ENCODE results near the gene LMF1. TPM values are rescaled to one million over a fixed set of nuclear protein-coding genes. Genes with fewer than 3 reads are reported as not detected.

LMF1 gene
- total and polyA plus RNA-seq, 2 of the 13 experiments (the other 11 are each of a cell fraction or from before 2014, with no cell fraction given) = 6.8 to 8.5 TPM

DNA sequence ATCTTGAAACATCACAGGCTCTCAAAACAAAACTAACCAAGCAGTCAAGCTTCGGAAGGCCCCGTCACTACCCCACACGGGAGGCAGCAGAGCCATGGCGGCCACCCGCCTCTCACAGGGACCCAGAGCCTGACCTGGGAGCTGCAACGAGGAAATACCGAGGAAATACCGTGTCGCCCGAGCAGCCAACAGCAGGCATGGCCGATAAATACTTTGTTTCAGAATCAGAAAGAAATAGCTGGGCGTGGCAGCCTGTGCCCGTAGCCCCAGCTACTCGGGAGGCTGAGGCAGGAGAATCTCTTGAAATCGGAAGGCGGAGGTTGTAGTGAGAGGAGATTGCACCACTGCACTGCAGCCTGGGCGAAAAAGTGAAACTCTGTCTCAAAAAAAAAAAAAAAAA is 6.9 kb downstream of the LMF1 start:
- DNase-seq (ENCODE audit: low spot score) (no peak), FAIRE-seq (no peak), ATAC-seq (no peak)
- H3K36me3 ChIP-seq (replicated peaks in 1 of 2; ENCODE audit: control insufficient read depth in 1 of 2, insufficient read depth in 2 of 2, low read length in 2 of 2) = 0 out of 5 replicates have a peak, but pooled peaks cover 0 to 1% of the 10 kb centered on the region in 2 experiments
- in situ Hi-C loops (cut with HindIII; ENCODE audit: extremely low pct_ligation_motif_present, low pct_unique_long_range_greater_than_20kb) (no loop called here), intact Hi-C loops (cut with micrococcal nuclease; ENCODE audit: unreplicated experiment) (no loop called here)
- H3K27ac ChIP-seq (ENCODE audit: extremely low read length, insufficient read depth, low read length) = no peak overlapping the region
- no peaks in the 10 kb centered on the region for H4K20me1 ChIP-seq (ENCODE audit: insufficient read depth, low read length)
- no peaks in the 10 kb centered on the region for H3K27me3 ChIP-seq (ENCODE audit: control insufficient read depth in 1 of 2, insufficient read depth in 2 of 2, low read length in 2 of 2)
- CTCF ChIA-PET (ENCODE audit: low intra/inter-chr PET ratio, low total read pairs) = no interaction called here
- no peak overlapping the region for H2AFZ ChIP-seq (ENCODE audit: low read length)
- H3K9me3 ChIP-seq (ENCODE audit: low read length) = no peaks in the 10 kb centered on the region
- peaks cover 6% of the 10 kb centered on the region; the same call in 1 of the 2 replicates for H3K4me1 ChIP-seq (ENCODE audit: insufficient read depth, low read length)
- BruUV-seq (replicated peaks) = no TSS peak
- no peak overlapping the region for H3K9ac ChIP-seq (ENCODE audit: insufficient read depth, low read depth, low read length)
- TF ChIP-seq MYNN (CRISPR knock-in tag; IDR thresholded peaks at IDR 0.05; ENCODE audit: low read depth) (no peak), SRSF4 (IDR thresholded peaks at IDR 0.05; ENCODE audit: low read depth, low read length, poor library complexity, severe bottlenecking) (no peak), MBNL3 (CRISPR knock-in tag; conservative IDR thresholded peaks at IDR 0.05) (no peak), ZNF883 (CRISPR knock-in tag; IDR thresholded peaks at IDR 0.05; ENCODE audit: not compliant biosample characterization) (no peak), CCAR2 (optimal IDR thresholded peaks at IDR 0.05; ENCODE audit: low read depth, low read length) (no peak), EEA1 (CRISPR knock-in tag; IDR thresholded peaks at IDR 0.05; ENCODE audit: borderline replicate concordance) (no peak), FOXK2 (IDR thresholded peaks at IDR 0.05) (no peak), HNRNPLL (IDR thresholded peaks at IDR 0.05; ENCODE audit: low read depth, low read length, poor library complexity, severe bottlenecking) (no peak), POLR2AphosphoS2 (IDR thresholded peaks at IDR 0.05; ENCODE audit: low read depth, low read length) (no peak), TP53 (CRISPR knock-in tag; conservative IDR thresholded peaks at IDR 0.05) (no peak), ZNF552 (CRISPR knock-in tag; IDR thresholded peaks at IDR 0.05; ENCODE audit: borderline replicate concordance) (no peak)
- TF ChIP-seq, protein P1, sequence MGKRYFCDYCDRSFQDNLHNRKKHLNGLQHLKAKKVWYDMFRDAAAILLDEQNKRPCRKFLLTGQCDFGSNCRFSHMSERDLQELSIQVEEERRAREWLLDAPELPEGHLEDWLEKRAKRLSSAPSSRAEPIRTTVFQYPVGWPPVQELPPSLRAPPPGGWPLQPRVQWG (CRISPR knock-in tag; IDR thresholded peaks at IDR 0.05; ENCODE audit: borderline replicate concordance, low read depth) = no peak
- TF ChIP-seq, protein P2, sequence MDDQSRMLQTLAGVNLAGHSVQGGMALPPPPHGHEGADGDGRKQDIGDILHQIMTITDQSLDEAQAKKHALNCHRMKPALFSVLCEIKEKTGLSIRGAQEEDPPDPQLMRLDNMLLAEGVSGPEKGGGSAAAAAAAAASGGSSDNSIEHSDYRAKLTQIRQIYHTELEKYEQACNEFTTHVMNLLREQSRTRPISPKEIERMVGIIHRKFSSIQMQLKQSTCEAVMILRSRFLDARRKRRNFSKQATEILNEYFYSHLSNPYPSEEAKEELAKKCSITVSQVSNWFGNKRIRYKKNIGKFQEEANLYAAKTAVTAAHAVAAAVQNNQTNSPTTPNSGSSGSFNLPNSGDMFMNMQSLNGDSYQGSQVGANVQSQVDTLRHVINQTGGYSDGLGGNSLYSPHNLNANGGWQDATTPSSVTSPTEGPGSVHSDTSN (CRISPR knock-in tag; IDR thresholded peaks at IDR 0.05; ENCODE audit: borderline replicate concordance) = no peak
- no peaks in the 10 kb centered on the region for H3K79me2 ChIP-seq (ENCODE audit: insufficient read depth, low read length)
- H3K4me2 ChIP-seq (ENCODE audit: low read depth, low read length) = no peak overlapping the region
- H3K4me3 ChIP-seq (replicated peaks in 1 of 3; ENCODE audit: insufficient read depth in 1 of 3, low read depth in 2 of 3, low read length in 3 of 3) = no peak overlapping the region
- POLR2A ChIA-PET = interaction anchor here (0.6 kb wide), 1 partner anchor 1187 kb away, joined by 3 read pairs; no protein-coding TSS in a partner anchor
- WGBS (ENCODE audit: low lambda C conversion rate) = 95% methylated on average over 17 of the region's 17 CpGs

Measured in HepG2 (cell line).